HG03045 (cell line): Measurements from ENCODE around the gene NOS1AP.
"Not testable (repeated sequence)": the region's sequence is repeated elsewhere in the genome, so short reads cannot be mapped to it uniquely, and the experiment has no call there.

ENCODE experiments used
- ATAC-seq: cut with Tn5 transposase; IDR thresholded peaks from one replicate; pipeline ENCODE4 v1.9.1; 2021; ENCODE audit warnings: mild to moderate bottlenecking, moderate library complexity; ENCODE audit not compliant: unreplicated experiment

Gene NOS1AP

GRCh38 chr1:162191396-162192305, 122.2 kb downstream of the NOS1AP start:
- no peak for ATAC-seq

GRCh38 chr1:162192306-162192678, 122.8 kb downstream of the NOS1AP start:
- ATAC-seq, result no peak

- ATAC-seq, result no peak
Observed at GRCh38 chr1:162192763-162193162, 123.3 kb downstream of the NOS1AP start.

GRCh38 chr1:162193221-162193620, 123.7 kb downstream of the NOS1AP start:
- no peak for ATAC-seq

GRCh38 chr1:162193815-162194214, 124.3 kb downstream of the NOS1AP start:
- no peak for ATAC-seq

- no peak for ATAC-seq
Observed at GRCh38 chr1:162195567-162195966, 126.1 kb downstream of the NOS1AP start.

- no peak for ATAC-seq
Observed at GRCh38 chr1:162196387-162196786, 126.9 kb downstream of the NOS1AP start.

- no peak for ATAC-seq
Observed at GRCh38 chr1:162197041-162197531, 127.6 kb downstream of the NOS1AP start.

- no peak for ATAC-seq
Observed at GRCh38 chr1:162197615-162198421, 128.3 kb downstream of the NOS1AP start.

- ATAC-seq, result no peak
Observed at GRCh38 chr1:162200096-162200847, 130.8 kb downstream of the NOS1AP start.

GRCh38 chr1:162201062-162201461, 131.6 kb downstream of the NOS1AP start:
- ATAC-seq, result not testable (repeated sequence)

GRCh38 chr1:162204129-162204822, 134.8 kb downstream of the NOS1AP start:
- ATAC-seq, result no peak

- ATAC-seq, result no peak
Observed at GRCh38 chr1:162204823-162205155, 135.3 kb downstream of the NOS1AP start.

GRCh38 chr1:162206300-162206699, 136.8 kb downstream of the NOS1AP start:
- ATAC-seq, result no peak

- no peak for ATAC-seq
Observed at GRCh38 chr1:162206749-162207635, 137.5 kb downstream of the NOS1AP start.

GRCh38 chr1:162207862-162208261, 138.4 kb downstream of the NOS1AP start:
- no peak for ATAC-seq

GRCh38 chr1:162210196-162210595, 140.7 kb downstream of the NOS1AP start:
- ATAC-seq, result no peak

- ATAC-seq, result no peak
Observed at GRCh38 chr1:162212713-162213112, 143.2 kb downstream of the NOS1AP start.

- ATAC-seq, result no peak
Observed at GRCh38 chr1:162213281-162213912, 143.9 kb downstream of the NOS1AP start.
